ENCODE data around the gene MRGPRX3.
A peak's percentile ranks its signal among the peaks of the same experiment; 100 is the strongest.
"Not testable (repeated sequence)": the region's sequence is repeated elsewhere in the genome, so short reads cannot be mapped to it uniquely, and the experiment has no call there.

MRGPRX3 gene

DNA sequence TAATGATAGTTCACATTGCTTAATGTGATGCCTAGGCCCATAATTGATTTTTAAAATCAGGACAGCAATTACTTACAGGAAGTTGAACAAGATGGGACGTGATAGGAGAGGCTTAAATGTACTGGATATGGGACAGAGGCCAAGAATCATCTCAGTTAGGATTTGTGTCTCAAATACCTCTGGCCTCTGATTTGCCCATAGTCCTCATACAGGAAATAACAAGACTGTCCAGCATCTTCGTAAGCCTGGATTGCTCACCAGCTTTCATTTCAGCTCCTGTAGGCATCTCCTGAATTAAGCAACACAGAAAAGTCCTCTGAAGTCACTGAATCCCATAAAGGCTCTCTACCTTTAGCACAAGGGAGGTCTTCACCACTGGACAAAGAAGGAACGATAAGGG lies at the start of gene MRGPRX3:
MRGPRX3 (plus strand) TSS at position 231 of the 400 bp plus-strand sequence. CDS start 4,632 bp downstream, outside the sequence.
- no peak for DNase-seq

DNA sequence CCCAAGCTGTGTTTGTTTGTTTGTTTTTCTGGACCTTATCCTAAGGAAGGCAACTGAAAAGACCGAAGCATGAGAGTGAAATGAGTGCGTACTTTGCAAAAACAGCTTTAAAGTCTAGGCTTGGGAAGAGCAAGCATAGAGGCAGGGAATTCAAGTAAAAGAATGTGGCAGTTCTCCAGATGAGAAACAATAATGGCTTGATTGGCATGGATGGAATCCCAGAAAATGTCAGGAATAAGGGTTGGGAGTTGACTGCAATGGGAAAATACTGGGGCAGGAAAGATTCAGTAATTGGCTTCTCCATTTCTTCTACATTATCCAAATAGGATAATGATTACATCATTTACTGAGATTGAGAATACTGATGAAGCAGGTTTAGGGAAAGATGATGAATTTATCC lies 44.0 kb upstream of the MRGPRX3 start:
- no peak for DNase-seq

DNA sequence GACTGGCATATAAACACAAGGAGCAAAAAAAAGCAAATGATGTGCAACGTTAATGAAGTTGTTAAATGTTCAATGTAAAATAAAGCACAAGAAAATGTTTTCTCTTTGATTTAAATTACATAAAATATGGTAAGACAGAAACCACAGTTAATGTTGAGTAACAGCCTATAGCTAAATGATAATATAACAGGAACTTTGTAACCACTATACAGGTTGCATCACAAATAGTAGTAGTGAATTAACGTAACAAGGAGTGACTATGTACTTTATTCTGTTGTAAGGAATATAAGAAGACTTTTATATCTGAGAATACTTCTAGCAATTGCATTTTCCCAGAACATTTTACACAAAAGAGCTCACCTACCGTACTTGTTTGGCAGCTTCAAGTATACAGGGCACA lies 43.4 kb upstream of the MRGPRX3 start:
- no peak for DNase-seq

DNA sequence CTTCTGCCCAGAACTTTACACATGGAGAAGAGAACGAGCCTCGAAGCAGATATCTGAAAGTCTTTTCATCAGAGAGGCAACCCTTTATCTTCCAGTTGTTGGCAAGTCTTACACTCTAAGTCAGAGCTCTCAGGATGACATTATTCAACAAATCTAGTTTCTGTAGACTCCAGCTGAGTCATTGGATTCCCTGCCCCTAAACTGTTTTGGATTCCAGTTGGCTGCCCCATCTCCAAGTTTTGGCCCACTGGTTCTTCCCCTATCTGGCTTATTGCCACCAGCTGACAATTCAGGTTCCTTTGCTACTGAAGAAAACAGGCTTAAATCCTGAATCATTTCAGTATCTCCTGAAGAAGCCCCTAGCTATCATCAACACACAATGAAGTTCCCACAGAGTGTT lies 40.6 kb upstream of the MRGPRX3 start:
- no peak for DNase-seq

DNA sequence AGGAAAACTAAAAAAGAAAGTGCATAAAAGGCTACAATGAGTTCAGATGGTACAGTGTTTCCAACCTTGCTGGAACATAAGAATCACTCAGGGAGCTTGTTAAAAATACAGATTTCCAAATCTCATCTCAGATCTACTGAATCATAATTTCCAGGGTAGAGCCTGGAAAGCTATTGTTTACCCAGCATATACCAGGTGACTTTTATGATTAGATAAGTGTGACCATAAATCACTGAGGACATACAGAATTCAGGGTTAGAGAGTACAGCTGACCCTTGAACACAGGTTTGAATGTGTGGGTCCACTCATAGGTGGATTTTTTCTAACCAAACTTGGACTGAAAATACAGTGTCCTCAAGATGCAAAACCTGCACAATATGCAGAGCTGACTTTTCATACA lies 38.4 kb upstream of the MRGPRX3 start:
- no peak for DNase-seq

DNA sequence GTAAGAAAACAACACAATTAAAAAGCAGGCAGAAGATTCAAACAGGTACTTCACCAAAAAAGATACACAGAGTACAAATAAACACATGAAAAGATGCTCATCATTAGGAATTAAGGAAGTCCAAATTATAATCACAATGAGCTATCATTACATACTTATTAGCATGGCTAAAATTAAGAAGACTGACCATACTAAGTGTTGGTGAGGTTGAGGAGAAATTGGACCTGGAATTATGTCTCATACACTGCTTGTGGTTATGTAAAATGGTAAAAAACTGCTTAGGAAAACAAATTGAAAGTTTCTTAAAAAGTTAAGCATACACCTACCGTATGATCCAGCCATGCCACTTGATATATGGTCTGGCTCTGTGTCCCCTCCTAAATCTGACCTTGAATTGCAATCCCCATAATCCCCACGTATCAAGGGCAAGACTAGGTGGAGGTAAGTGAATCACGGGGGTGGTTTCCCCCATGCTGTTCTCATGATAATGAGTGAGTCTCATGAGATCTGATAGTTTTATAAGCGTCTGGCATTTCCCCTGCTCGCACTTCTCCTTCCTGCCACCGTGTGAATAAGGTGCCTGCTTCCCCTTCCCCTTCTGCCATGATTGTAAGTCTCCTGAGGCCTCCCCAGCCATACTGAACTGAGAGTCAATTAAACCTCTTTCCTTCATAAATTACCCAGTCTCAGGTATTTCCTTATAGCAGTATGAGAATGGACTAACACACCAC lies 31.3 kb upstream of the MRGPRX3 start:
- no peak for DNase-seq

DNA sequence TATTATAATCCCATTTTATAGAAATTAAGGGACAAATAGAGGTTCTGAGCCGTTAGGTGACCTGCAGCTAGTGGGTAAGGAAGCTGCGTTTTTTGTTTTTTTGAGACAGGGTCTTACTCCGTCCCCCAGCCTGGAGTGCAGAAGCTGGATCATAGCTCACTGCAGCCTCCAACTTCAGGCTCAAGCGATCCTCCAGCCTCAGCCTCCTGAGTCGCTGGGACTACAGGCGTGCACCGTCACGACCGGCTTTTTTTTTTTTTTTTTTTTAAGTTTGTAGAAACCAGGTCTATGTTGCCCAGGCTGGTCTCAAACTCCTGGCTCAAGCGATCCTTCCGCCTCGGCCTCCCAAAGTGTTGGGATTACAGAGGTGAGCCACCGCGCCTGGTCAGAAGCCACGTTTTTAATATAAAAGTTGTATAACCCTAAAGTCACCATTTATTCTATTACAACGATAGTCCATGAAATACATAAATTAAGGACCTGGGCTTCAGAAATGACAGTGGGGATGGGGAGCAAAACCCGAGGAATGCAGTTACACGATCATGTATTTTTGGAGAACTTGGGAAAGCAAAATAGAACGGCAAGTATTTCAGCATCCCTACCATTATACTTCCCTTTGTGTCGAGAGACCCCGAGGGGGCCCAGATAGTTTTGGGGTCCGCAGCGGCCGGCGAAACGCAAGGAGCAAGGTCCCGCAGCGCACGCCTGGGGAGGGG lies 27.1 kb upstream of the MRGPRX3 start:
- DNase-seq: no peak

DNA sequence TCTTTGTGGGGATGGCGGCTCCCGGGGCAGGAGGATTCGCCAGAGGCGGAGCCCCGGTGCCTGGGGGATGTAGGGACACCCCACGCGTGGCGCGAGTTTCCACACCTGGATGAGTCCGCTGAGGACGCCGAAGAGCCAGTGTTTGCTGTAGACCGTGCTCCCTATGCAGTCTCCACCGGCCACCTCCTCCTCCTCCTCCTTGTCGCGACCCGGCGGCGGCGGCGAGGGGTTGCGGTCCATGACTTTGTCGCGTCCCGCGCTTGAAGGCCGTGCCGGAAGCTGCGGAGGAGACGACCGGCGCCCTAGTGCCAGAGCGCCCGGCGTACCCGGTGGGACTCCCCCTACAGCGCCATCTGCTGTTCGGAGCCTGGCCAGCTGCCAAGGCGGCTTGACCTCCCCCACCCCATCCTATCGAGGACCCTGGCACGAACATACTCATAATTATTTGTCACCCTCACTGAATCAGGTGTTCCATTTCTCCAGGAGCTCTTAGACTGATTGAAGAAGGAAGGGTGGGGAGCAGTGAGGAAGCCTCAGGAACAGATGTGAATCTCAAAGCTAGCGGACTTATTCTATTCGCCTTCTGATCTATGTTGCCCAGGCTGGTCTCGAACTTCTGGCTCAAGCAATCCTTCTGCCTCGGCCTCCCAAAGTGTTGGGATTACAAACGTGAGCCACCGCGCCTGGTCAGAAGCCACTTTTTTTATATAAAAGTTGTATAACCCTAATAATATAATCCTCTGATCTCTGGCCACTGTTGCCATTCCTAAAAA lies 26.4 kb upstream of the MRGPRX3 start, which contains the start of gene SAAL1:
SAAL1 (minus strand) TSS at position 281 of the 773 bp plus-strand sequence; CDS start at position 240, 41 bp downstream.
- DNase-seq: peak; percentile 62

DNA sequence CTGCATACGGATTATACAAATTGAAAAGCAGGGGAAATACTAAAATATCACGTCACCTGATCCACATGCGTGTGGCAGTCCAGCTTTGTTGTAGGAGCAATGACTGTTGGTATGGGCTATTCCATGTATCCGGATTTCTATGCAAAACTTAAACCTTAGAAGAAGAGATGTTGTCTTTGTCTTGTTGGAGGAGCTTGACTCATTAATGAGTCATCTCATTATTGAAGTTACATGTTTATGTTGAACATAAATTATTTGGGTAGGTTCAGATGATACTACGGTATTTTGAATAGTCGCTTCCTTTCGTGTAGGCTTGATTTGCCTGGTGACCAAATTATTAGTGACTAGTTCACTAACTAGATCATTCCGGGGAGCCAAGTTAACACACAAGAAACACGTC lies 25.7 kb upstream of the MRGPRX3 start:
- no peak for DNase-seq

DNA sequence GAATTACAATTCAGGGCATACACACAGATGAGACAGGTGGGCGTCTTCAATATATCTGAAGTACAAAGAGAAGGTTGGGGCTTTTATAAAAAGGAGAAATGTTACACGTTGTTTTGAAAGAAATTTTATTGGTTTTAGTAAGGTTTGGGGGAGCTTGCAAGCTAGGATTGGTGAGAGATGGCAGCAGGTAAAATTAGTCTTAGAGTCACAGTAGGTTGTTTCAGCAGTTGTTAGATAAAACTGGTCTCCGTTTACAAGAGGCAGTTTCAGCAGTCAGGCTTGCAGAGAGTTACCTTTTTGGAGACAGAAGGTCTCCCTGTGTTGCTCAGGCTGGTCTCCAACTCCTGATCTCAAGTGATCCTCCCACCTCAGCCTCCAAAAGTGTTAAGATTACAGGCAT lies 24.1 kb upstream of the MRGPRX3 start:
- no peak for DNase-seq

DNA sequence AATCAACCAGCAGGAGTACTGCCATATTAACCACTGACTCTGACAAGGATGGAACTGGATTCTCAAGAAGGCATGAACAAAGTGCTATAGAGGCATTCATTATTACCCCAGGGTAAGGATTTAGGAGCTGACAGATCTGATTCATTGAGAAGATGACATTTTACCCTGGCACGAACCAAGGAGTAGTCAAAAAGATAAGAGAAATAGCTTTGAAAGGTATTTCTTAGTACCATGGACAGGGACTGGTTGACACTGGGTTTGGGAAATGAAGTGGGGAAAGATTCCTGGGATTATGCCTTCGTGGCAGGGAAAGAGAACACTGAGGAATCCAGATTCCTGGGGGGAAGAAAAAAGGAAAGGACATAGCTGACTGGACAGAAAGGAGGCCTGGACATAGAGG lies 21.4 kb upstream of the MRGPRX3 start:
- DNase-seq: no peak

DNA sequence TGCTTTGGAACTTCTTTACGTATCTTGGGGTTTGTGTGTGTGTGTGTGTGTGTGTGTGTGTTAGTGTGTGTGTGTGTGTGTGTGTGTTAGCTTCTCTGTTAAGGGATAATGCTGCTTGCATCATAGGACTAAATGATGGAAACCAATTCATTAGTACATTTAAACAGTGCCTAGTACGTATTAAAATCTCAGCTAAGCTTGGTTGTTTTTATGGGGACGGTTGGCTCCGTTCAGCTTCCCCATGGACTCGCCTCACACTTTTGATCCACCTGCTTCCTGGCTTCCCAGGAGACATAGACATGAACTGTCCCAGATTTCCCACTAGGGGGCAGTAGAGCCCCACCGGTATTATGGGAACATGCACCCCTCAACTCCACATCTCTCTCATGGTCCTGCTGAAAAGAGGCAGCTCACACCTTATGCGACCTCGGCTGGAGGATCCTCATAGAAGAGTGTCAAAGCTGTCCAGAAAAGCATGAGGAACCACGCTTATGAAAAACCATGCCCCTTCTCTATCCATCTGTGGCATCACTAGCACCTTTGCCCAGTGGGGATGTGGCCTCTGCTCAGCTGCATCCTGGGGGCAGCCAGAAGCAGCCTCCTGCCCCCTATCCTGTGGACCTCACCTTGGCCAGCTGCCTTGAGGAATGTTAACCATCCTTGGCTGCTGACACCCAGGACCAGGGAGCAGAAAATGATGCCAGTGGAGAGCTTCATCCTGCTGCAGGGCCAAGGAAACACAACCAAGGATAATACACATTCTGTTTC lies 16.8 kb upstream of the MRGPRX3 start:
- peak; percentile 29 for DNase-seq

DNA sequence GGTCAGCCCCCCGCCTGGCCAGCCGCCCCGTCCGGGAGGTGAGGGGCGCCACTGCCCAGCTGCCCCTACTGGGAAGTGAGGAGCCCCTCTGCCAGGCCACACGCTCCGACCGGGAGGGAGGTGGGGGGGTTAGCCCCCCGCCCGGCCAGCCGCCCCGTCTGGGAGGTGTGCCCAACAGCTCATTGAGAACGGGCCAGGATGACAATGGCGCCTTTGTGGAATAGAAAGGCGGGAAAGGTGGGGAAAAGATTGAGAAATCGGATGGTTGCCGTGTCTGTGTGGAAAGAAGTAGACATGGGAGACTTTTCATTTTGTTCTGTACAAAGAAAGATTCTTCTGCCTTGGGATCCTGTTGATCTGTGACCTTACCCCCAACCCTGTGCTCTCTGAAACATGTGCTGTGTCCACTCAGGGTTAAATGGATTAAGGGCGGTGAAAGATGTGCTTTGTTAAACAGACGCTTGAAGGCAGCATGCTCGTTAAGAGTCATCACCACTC lies 11.0 kb upstream of the MRGPRX3 start:
- not testable (repeated sequence) for DNase-seq

DNA sequence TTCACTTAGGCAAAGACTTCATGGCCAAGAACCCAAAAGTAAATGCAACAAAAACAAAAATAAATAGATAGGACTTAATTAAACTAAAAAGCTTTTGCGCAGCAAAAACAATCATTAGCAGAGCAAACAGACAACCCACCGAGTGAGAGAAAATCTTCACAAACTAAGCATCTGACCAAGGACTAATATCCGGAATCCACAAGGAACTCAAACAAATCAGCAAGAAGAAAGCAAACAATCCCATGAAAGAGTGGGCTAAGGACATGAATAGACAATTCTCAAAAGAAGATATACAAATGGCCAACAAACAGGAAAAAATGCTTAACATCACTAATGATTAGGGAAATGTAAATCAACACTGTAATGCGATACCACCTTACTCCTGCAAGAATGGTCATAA lies 1.3 kb upstream of the MRGPRX3 start:
- not testable (repeated sequence) for DNase-seq

DNA sequence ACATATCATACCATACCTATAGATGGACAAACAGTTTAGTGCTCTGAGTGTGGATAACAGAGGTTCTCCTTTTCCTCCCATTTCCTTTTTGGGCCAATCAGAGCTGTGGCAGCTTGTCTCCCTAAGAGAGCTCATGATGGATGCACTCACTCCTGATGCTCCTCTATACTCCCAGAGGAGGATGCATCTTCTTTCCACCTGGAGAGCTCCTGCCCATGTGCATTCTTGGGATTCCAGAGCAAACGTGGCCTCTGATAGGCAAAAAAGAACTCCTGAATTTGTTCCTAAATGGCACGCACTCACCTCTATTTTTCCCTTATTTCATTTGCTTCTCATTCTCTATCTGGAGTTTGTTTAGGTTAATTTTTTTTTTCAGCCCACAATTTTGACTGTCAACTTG lies 2.9 kb downstream of the MRGPRX3 start:
- DNase-seq: no peak

DNA sequence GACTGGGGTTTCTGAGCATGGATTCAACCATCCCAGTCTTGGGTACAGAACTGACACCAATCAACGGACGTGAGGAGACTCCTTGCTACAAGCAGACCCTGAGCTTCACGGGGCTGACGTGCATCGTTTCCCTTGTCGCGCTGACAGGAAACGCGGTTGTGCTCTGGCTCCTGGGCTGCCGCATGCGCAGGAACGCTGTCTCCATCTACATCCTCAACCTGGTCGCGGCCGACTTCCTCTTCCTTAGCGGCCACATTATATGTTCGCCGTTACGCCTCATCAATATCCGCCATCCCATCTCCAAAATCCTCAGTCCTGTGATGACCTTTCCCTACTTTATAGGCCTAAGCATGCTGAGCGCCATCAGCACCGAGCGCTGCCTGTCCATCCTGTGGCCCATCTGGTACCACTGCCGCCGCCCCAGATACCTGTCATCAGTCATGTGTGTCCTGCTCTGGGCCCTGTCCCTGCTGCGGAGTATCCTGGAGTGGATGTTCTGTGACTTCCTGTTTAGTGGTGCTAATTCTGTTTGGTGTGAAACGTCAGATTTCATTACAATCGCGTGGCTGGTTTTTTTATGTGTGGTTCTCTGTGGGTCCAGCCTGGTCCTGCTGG lies 4.9 kb downstream of the MRGPRX3 start:
- no peak for DNase-seq

DNA sequence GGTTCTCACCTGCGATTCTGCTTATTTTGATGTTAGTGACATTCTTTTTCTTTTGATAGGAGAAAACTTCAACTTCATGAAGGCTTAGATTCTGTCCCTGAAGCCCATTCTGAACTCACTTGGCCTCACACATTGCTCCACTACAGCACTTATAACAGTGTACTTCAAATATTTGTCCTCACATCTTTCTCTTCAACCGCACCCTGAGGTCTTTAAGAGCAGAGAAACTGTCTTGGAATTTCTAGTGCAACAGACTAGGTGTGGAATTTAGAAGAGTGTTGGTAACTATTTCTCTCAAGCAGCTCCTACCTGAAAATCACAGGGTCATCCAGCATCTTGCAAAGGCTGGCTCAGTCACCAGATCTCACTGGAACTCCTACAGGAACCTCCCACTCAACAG lies 7.8 kb downstream of the MRGPRX3 start:
- no peak for DNase-seq

DNA sequence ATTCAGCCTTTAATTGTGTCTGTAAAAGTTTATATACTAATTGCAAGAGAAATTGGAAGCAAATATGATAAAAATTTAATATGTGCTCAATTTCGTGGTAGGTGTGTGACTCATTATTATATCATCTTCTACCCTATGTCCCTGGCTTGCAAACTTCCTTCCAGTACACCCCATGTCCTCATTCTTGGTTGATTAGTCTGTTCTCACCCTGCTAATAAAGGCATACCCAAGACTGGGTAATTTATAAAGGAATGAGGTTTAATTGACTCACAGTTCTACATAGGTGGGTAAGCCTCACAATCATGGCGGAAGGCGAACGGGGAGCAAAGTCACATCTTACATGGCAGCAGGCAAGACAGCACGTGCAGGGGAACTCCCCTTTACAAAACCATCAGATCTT lies 11.9 kb downstream of the MRGPRX3 start:
- no peak for DNase-seq

DNA sequence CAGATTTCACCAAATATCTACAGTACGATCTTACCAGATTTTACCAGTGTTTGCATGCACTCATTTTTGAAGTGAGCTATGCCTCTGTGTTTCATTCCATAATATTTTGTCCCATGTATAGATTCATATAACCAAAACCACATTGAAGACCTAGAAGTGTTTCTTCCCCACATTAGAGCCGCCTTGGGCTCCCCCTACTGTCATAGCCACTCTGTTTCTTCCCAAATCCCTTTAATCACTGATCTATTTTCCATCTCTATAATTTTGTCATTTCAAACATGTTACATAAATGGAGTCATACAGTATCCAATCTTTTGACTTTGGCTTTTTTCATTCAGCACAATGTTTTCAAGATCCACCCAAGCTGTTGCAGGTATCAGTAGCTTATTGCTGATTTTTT lies 12.7 kb downstream of the MRGPRX3 start:
- DNase-seq: no peak

DNA sequence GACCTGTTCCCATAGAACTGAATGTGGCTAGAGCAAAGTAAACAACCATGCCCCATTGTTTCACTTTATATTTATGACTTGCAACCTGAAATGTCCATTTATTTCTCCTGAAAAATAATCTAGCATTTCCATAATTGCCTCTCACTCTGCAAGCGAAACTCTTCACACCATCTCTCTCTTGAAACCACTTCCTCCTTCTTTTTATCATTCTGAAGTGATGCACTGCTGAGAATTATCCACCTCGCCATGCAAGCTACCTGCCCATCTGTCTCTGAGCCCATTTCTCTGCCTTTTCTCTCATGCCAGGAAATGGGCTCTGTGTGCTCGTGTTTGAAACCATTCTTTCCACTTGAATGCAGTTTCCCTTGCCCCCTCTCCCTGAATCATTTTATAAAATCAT lies 13.5 kb downstream of the MRGPRX3 start:
- no peak for DNase-seq

DNA sequence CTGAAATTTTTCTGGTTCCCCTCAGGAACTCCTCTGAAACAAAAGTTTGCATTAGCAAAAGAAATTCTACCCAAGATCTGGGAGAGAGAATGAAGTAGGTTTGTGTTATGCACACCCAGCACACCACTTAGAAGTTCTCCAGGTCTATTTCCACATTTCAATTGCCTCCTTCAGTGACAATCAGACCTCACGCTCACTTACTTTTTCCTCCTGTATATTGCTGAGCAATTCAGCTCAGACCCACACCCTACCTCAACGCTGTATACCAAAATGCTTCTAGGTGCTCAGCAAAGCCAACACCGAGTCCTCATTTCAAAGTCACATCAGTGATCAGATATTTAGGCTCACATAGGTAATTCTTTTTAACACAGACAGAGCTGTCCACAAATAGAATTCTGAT lies 19.2 kb downstream of the MRGPRX3 start:
- no peak for DNase-seq

DNA sequence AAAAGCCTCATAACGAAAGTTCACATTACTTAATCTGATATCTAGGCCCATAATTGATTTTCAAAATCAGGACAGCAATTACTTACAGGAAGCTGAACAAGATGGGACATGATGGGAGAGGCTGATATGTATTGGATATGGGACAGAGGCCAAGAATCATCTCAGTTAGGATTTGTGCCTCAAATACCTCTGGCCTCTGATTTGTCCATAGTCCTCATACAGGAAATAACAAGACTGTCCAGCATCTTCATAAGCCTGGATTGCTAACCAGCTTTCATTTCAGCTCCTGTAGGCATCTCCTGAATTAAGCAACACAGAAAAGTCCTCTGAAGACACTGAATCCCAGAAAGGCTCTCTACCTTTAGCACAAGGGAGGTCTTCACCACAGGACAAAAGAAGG lies 36.0 kb downstream of the MRGPRX3 start:
- DNase-seq: no peak

Data from NCI-H510A (cell line).